MCF 10A (cell line): ENCODE measurements around the gene ARMH3. TPM values are rescaled to one million over a fixed set of nuclear protein-coding genes. Genes with fewer than 3 reads are reported as not detected.

Experiments used
- BruUV-seq: library from RNA; stranded (reverse); fragments of 400-500 nt; replicated peaks from 2 replicates; lab custom pipeline; 2021; lab: Mats Ljungman, UMichigan
- CTCF ChIA-PET: fragments of 300-600 bp; sonication (Branson Sonifier 250); formaldehyde crosslinking; extraction: SDS; loops from one replicate; lab custom pipeline; 2021; ENCODE audit warnings: antibody characterized with exemption, inconsistent platforms; lab: Yijun Ruan, JAX
- POLR2A ChIA-PET: fragments of 300-600, 350-650 bp; sonication (Branson Sonifier 250); formaldehyde crosslinking; extraction: SDS; loops from one replicate; lab custom pipeline; 2020; ENCODE audit warnings: antibody characterized with exemption, inconsistent platforms; lab: Yijun Ruan, JAX
- DNase-seq: peaks from one replicate; pipeline ENCODE4 v3.0.0-alpha.2; 2018; ENCODE audit not compliant: unreplicated experiment
- H3K27ac Mint-ChIP-seq: one replicate; pipeline ENCODE4 v1.8.0; 2022; ENCODE audit warnings: mild to moderate bottlenecking, low read depth, mixed read lengths; ENCODE audit not compliant: unreplicated experiment
- H3K27me3 Mint-ChIP-seq: one replicate; pipeline ENCODE4 v1.8.0; 2022; ENCODE audit warnings: mixed read lengths; ENCODE audit not compliant: insufficient read depth, unreplicated experiment
- H3K36me3 Mint-ChIP-seq: one replicate; pipeline ENCODE4 v1.8.0; 2022; ENCODE audit warnings: mild to moderate bottlenecking, moderate library complexity, mixed read lengths; ENCODE audit not compliant: insufficient read depth, unreplicated experiment
- H3K4me1 Mint-ChIP-seq: one replicate; pipeline ENCODE4 v1.8.0; 2022; ENCODE audit warnings: mixed read lengths; ENCODE audit not compliant: insufficient read depth, unreplicated experiment
- H3K4me3 Mint-ChIP-seq: one replicate; pipeline ENCODE4 v1.8.0; 2022; ENCODE audit warnings: mild to moderate bottlenecking, moderate library complexity, mixed read lengths; ENCODE audit not compliant: unreplicated experiment
- H3K9me3 Mint-ChIP-seq: one replicate; pipeline ENCODE4 v1.8.0; 2022; ENCODE audit warnings: mixed read lengths; ENCODE audit not compliant: unreplicated experiment
- CTCF ChIP-seq: fragments of 200-600 bp; IDR thresholded peaks from one replicate; pipeline ENCODE4 v1.8.0; 2022; ENCODE audit warnings: antibody characterized with exemption, mild to moderate bottlenecking; ENCODE audit not compliant: unreplicated experiment
- intact Hi-C: fragments of 100-400 bp; cut with micrococcal nuclease; formaldehyde crosslinking; loops from 2 replicates; pipeline ENCODE4 v1.14.1; 2022
- total RNA-seq: library from RNA; stranded (reverse); gene quantifications from 2 replicates; pipeline ENCODE4 v1.2.3, GENCODE V29; 2022

ARMH3 gene
- total RNA-seq, 1 experiment from 2014 or later: 17.6 TPM

DNA sequence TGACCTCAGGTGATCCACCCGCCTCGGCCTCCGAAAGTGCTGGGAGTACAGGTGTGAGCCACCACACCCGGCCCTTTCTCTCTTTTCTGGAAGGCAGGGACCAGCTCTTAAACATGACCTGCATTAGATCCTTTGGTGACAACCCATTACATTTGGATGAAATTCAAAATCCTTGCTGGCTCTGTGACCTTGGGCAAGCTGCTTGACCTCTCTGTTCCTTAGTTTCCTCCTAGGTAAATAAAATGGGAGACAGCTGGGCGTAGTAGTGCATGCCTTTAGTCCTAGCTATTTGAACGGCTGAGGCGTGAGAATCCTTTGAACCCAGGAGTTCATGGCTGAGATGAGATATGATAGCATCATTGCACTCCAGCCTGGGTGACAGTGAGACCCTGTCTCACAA, 40.5 kb upstream of the ARMH3 start:
- Mint-ChIP-seq H3K9me3 (no peaks in the 10 kb centered on the region), H3K27me3 (no peaks in the 10 kb centered on the region), H3K27ac (no peak overlapping the region), H3K36me3 (no peaks in the 10 kb centered on the region), H3K4me1 (no peaks in the 10 kb centered on the region), H3K4me3 (no peak overlapping the region)
- CTCF ChIA-PET: interaction anchor here (0.7 to 4.7 kb wide), 2 partner anchors 23 to 31 kb away, joined by 3 to 39 read pairs; no protein-coding TSS in a partner anchor
- no peak for TF ChIP-seq CTCF
- no TSS peak for BruUV-seq
- DNase-seq: no peak
- POLR2A ChIA-PET: interaction anchor here (1.1 kb wide), 1 partner anchor 17 kb away, joined by 3 read pairs; no protein-coding TSS in a partner anchor
- intact Hi-C loops: no loop called here

GRCh38 chr10:102090772-102091171, 34.8 kb upstream of the ARMH3 start:
- POLR2A ChIA-PET: interaction anchor here (1.9 kb wide), 1 partner anchor 11 kb away, joined by 6 read pairs; no protein-coding TSS in a partner anchor
- peak; percentile 35 for DNase-seq
- no peaks in the 10 kb centered on the region for H3K9me3 Mint-ChIP-seq
- H3K27me3 Mint-ChIP-seq: peaks cover 12% of the 10 kb centered on the region
- TF ChIP-seq CTCF: no peak
- intact Hi-C loops: no loop called here
- H3K4me3 Mint-ChIP-seq: no peak overlapping the region
- CTCF ChIA-PET: no interaction called here
- peak overlapping the region; percentile 16 for H3K27ac Mint-ChIP-seq
- H3K36me3 Mint-ChIP-seq: no peaks in the 10 kb centered on the region
- no peaks in the 10 kb centered on the region for H3K4me1 Mint-ChIP-seq
- no TSS peak for BruUV-seq

DNA sequence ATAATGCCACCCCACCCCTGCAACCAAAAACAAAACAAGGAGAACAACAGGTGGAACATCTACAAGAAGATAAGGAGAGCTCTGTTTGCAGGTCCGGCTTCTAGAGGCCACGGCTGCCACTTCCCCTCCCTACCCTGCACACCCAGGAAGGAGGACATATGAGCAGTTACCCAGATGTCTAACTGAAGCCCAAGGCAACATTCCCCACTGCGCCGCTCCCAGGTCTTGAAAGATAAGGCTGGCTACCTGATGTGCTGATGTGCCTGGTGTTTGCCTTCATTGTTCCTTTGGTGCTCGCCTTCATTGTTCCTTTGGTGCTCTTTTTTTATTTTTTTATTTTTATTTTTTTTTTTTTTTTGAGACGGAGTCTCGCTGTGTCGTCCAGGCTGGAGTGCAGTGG, 30.2 kb upstream of the ARMH3 start:
- Mint-ChIP-seq H3K9me3 (no peaks in the 10 kb centered on the region), H3K36me3 (no peaks in the 10 kb centered on the region), H3K27ac (no peak overlapping the region), H3K27me3 (peaks cover 12% of the 10 kb centered on the region), H3K4me1 (no peaks in the 10 kb centered on the region), H3K4me3 (no peak overlapping the region)
- BruUV-seq: no TSS peak
- ChIA-PET CTCF (interaction anchor here (0.6 to 1.4 kb wide), 3 partner anchors 11 to 30 kb away, joined by 3 to 6 read pairs (median 3); partner anchors contain the start of gene ARMH3), POLR2A (no interaction called here)
- no peak for DNase-seq
- no peak for TF ChIP-seq CTCF
- intact Hi-C loops: no loop called here

GRCh38 chr10:102085336-102085735, 29.4 kb upstream of the ARMH3 start:
- H3K9me3 Mint-ChIP-seq: no peaks in the 10 kb centered on the region
- H3K36me3 Mint-ChIP-seq: no peaks in the 10 kb centered on the region
- H3K4me3 Mint-ChIP-seq: no peak overlapping the region
- intact Hi-C loops: no loop called here
- CTCF ChIA-PET: interaction anchor here (0.6 kb wide), 1 partner anchor 733 kb away, joined by 4 read pairs; no protein-coding TSS in a partner anchor
- POLR2A ChIA-PET: no interaction called here
- DNase-seq: no peak
- no TSS peak for BruUV-seq
- no peaks in the 10 kb centered on the region for H3K4me1 Mint-ChIP-seq
- H3K27ac Mint-ChIP-seq: no peak overlapping the region
- TF ChIP-seq CTCF: no peak
- peaks cover 12% of the 10 kb centered on the region for H3K27me3 Mint-ChIP-seq
